Renal pelvis (tissue), 4 donors: Measurements from ENCODE around the gene SIPA1. TPM values are rescaled to one million over a fixed set of nuclear protein-coding genes. Genes with fewer than 3 reads are reported as not detected.

Experiments used
- DNase-seq: peaks from one replicate; pipeline ENCODE4 v3.0.0-alpha.2; 2013
- polyA plus RNA-seq, 3 donors: library from polyadenylated mRNA; unstranded; fragments of 120-200 nt; gene quantifications; one replicate each; pipeline ENCODE4 v1.2.1, GENCODE V29; 2013; ENCODE audit not compliant: insufficient read length in 3 of 3

SIPA1 gene
- polyA plus RNA-seq, 3 donors: 24.1 to 34.5 (median 34.3) TPM

GRCh38 chr11:65700399-65700798 is 62.5 kb downstream of the SIPA1 start:
- no peak for DNase-seq

Other genes with a start within 250 kb of the SIPA1 start
- gene NEAT1, start 215.3 kb upstream of the SIPA1 start, polyA plus RNA-seq: 100 to 1,000 TPM; 120 to 327 (median 277) TPM
- 1,000 to 10,000 TPM in 2 of 3 donors, 100 to 1,000 TPM in 1; 788 to 1,101 (median 1,002) TPM for gene MALAT1, start 139.1 kb upstream of the SIPA1 start, polyA plus RNA-seq
- gene SCYL1, start 113.0 kb upstream of the SIPA1 start, polyA plus RNA-seq: 10 to 100 TPM; 77.3 to 92.5 (median 81.5) TPM
- 100 to 1,000 TPM; 132 to 148 (median 146) TPM for gene LTBP3, start 79.7 kb upstream of the SIPA1 start, polyA plus RNA-seq
- gene ZNRD2, start 67.6 kb upstream of the SIPA1 start, polyA plus RNA-seq: 10 to 100 TPM; 55.5 to 72.1 (median 62.8) TPM
- gene FAM89B, start 65.6 kb upstream of the SIPA1 start, polyA plus RNA-seq: 10 to 100 TPM; 21.2 to 35.4 (median 25.4) TPM
- 10 to 100 TPM; 12.5 to 18.8 (median 18.2) TPM for gene EHBP1L1, start 62.0 kb upstream of the SIPA1 start, polyA plus RNA-seq
- under 1 TPM; 0.21 to 0.27 (median 0.27) TPM for gene KCNK7, start 42.3 kb upstream of the SIPA1 start, polyA plus RNA-seq
- 10 to 100 TPM; 47.4 to 60.4 (median 49.3) TPM for gene MAP3K11, start 23.9 kb upstream of the SIPA1 start, polyA plus RNA-seq
- 10 to 100 TPM; 35.5 to 43.8 (median 39.2) TPM for gene PCNX3, start 22.3 kb upstream of the SIPA1 start, polyA plus RNA-seq
- 10 to 100 TPM; 54.3 to 60.4 (median 60.4) TPM for gene RELA, start 24.8 kb downstream of the SIPA1 start, polyA plus RNA-seq
- 10 to 100 TPM; 73.1 to 83.6 (median 73.5) TPM for gene KAT5, start 74.2 kb downstream of the SIPA1 start, polyA plus RNA-seq
- gene RNASEH2C, start 82.7 kb downstream of the SIPA1 start, polyA plus RNA-seq: 10 to 100 TPM; 46.8 to 53.6 (median 51.3) TPM
- gene AP5B1, start 142.9 kb downstream of the SIPA1 start, polyA plus RNA-seq: 10 to 100 TPM in 2 of 3 donors, 1 to 10 TPM in 1; 7.9 to 10.9 (median 10.8) TPM
- gene OVOL1, start 149.0 kb downstream of the SIPA1 start, polyA plus RNA-seq: 10 to 100 TPM; 14.6 to 17.3 (median 17.1) TPM
- gene SNX32, start 195.9 kb downstream of the SIPA1 start, polyA plus RNA-seq: 1 to 10 TPM; 2.1 to 3.3 (median 2.3) TPM
- 100 to 1,000 TPM; 739 to 933 (median 787) TPM for gene CFL1, start 220.1 kb downstream of the SIPA1 start, polyA plus RNA-seq
- gene MUS81, start 222.3 kb downstream of the SIPA1 start, polyA plus RNA-seq: 10 to 100 TPM; 50.2 to 59.8 (median 53.4) TPM
- gene EFEMP2, start 234.7 kb downstream of the SIPA1 start, polyA plus RNA-seq: 100 to 1,000 TPM; 111 to 137 (median 118) TPM
- 1 to 10 TPM in 2 of 3 donors, under 1 TPM in 1; 0.73 to 1.5 (median 1.5) TPM for gene CTSW, start 241.7 kb downstream of the SIPA1 start, polyA plus RNA-seq